Putamen (tissue), 1 donor: ENCODE data around the gene OPN1MW3.
"Not testable (repeated sequence)": the region's sequence is repeated elsewhere in the genome, so short reads cannot be mapped to it uniquely, and the experiment has no call there.

ENCODE experiments used
- DNase-seq: peaks from one replicate; pipeline ENCODE4 v3.0.0-alpha.2; 2016; ENCODE audit warnings: low spot score

The OPN1MW3 gene

DNA sequence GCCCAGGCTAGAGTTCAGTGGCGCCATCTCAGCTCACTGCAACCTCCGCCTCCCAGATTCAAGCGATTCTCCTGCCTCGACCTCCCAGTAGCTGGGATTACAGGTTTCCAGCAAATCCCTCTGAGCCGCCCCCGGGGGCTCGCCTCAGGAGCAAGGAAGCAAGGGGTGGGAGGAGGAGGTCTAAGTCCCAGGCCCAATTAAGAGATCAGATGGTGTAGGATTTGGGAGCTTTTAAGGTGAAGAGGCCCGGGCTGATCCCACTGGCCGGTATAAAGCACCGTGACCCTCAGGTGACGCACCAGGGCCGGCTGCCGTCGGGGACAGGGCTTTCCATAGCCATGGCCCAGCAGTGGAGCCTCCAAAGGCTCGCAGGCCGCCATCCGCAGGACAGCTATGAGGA, at the start of gene OPN1MW3:
Gene OPN1MW3 (plus strand): TSS at position 301 of the 400 bp plus-strand sequence. CDS start 38 bp downstream, at position 339.
- DNase-seq = not testable (repeated sequence)

DNA sequence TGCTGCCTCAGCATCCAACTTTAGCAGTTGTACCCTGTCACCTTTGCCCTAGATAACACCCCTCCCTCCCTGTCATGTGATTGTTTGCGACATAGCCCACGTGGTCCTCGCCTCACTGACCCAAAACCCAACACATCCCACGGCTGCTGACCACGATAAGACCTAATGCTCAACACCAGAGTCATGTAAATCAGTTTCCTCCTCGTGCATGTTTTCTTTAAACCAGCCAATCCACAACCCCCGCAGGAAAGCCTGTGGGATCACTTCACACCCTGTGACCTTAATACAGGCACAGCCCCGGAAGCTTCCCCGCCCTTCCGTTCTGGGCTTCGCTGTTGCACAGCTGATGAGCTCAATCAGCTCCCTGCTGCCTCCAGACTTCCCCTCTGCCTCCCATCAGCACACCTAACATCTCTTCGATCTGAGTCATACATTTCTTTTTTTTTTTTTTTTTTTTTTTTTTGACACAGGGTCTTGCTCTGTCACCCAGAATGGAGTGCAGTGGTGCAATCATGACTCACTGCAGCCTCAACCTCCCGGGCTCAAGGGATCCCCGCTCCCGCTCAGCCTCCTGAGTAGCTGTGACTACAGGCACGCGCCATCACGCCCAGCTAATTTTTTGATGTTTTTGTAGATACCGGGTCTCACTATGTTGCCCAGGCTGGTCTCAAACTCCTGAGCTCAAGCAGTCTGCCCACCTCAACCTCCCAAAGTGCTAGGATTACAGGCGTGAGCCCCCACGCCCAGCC, 47.5 kb upstream of the OPN1MW3 start:
- not testable (repeated sequence) for DNase-seq

DNA sequence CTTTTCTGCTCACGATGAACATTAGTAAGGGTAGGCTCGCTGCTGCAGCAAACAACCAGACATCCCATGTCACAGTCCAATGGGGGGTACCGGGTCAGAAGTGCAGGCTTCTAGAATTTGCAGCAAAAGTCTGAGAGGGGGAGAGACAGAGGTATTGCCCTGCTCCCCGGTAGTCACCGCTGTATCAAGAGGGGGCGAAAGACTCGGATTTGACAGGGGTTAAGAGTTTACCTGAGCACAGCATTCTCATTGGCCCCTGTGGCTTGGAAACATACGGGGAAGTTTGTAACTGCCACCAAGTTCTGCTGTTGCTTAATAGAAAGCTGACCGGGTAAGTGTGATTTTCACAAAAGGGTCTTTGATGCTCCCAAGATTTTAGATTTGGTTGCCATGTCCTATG, 46.3 kb upstream of the OPN1MW3 start:
- not testable (repeated sequence) for DNase-seq

DNA sequence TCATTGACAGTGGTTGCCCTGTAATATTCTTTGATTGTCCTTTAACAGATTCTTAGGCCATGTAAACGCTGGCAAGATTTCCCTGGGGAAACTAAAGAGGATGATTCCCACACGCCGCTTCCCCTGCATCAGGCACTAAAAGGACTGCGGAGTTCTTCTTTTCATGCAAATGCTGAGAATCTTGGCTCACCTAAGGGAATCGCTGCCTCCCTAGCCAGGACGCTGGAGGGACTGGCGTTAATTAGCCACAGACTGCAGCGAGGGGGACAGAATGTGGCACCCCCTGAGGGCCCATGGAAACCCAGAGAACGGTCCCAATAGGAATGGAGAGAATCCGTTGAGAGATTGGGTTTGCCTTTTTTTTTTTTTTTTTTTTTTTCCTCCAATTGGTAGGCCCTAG, 45.9 kb upstream of the OPN1MW3 start:
- not testable (repeated sequence) for DNase-seq

DNA sequence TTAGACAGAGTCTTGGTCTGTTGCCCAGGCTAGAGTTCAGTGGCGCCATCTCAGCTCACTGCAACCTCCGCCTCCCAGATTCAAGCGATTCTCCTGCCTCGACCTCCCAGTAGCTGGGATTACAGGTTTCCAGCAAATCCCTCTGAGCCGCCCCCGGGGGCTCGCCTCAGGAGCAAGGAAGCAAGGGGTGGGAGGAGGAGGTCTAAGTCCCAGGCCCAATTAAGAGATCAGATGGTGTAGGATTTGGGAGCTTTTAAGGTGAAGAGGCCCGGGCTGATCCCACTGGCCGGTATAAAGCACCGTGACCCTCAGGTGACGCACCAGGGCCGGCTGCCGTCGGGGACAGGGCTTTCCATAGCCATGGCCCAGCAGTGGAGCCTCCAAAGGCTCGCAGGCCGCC, 37.9 kb upstream of the OPN1MW3 start, which contains the start of gene OPN1MW2:
Gene OPN1MW2 (plus strand): TSS at position 301 of the 400 bp plus-strand sequence. CDS start 60 bp downstream, at position 361.
- not testable (repeated sequence) for DNase-seq

- not testable (repeated sequence) for DNase-seq
Measured at GRCh38 chrX:154225292-154225691, 32.1 kb upstream of the OPN1MW3 start.

DNA sequence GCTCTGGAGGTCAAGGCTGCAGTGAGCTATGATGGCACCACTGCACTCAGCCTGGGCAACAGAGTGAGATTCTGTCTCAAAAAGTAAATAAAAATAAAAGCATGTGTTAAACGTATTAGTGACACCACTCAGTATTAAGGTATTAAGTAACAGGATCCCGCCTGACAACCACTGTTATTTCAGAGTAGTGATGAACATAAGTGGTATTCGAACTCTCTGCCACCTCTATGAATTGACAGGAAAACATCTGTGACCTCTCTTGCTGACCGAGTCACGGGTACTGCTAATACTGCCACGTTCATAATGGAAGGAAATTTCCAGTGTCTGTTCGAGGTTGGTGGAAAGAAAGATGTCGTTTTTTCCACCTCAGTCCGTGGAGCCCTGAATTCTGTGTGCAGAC, 30.7 kb upstream of the OPN1MW3 start:
- not testable (repeated sequence) for DNase-seq

DNA sequence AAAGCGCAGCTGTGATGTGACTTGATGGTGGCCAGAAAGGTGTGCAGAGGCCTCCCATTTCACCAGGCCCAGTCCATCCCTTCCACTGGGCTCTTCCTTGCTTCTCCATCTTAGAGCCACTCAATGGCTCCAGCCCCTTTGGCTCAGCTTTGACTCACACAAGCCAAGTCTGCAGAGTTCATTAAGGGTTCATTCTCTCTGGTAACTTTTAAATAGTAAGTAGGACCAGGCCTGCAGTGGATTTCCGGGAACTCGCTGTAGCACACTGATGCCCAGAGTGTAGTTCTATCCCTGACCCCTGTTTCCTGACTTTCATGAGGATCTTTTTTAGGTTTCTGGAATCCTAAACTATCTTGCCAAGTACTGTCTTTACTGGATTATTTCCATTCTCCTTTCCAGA, 25.9 kb upstream of the OPN1MW3 start:
- DNase-seq = not testable (repeated sequence)

- DNase-seq = not testable (repeated sequence)
Measured at GRCh38 chrX:154233620-154234019, 23.8 kb upstream of the OPN1MW3 start.

DNA sequence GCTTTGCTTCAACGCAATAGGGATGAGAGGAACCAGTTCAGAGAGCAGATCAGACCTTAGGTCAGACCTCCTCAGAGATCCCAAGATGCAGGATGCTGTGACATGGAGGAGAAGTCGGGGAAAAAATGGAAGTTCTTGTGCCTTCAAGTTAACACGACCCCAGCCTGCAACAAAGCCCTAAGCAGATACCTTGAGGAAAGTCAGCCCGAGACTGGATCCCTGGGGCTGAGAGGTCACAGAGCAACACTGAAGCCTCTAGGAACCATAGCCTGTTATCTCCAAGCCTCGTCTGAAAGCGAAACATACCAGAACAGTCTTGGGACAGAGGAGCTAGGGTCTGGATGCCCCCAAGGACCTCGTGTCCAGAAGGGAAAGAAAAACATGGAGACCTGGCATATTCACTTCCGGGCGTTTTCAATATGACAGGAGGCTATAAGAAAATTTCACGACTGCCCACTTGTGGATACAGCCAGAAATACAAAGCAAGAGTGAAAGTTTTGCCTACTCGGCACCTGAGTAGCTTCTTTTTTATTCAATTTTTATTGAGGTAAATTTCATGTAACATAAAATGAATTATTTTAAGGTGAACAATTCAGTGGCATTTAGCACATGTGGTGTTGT, 18.3 kb upstream of the OPN1MW3 start:
- not testable (repeated sequence) for DNase-seq

DNA sequence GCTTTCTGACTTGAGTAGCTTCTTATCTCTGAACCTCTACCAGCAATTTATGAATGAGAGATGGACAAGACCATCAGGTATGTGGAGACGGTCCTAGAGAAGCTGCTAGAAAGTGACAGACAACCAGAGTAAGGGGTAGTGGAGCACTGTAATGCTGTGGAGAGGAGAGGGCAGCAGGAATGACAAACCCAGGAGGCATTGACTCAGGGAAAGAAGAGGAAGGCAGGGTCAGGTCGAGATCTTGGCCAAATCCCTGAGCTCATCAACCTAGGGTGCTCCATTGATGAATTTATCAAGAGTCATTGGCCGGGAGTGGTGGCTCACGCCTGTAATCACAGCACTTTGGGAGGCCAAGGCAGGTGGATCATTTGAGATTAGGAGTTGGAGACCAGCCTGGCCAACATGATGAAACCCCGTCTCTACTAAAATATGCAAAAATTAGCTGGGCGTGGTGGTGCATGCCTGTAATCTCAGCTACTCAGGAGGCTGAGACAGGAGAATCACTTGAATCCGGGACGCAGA, 17.3 kb upstream of the OPN1MW3 start:
- not testable (repeated sequence) for DNase-seq

GRCh38 chrX:154247377-154248045, 9.9 kb upstream of the OPN1MW3 start:
- not testable (repeated sequence) for DNase-seq

GRCh38 chrX:154248076-154248475, 9.3 kb upstream of the OPN1MW3 start:
- DNase-seq = not testable (repeated sequence)

GRCh38 chrX:154258711-154259110, 1.3 kb downstream of the OPN1MW3 start:
- not testable (repeated sequence) for DNase-seq

DNA sequence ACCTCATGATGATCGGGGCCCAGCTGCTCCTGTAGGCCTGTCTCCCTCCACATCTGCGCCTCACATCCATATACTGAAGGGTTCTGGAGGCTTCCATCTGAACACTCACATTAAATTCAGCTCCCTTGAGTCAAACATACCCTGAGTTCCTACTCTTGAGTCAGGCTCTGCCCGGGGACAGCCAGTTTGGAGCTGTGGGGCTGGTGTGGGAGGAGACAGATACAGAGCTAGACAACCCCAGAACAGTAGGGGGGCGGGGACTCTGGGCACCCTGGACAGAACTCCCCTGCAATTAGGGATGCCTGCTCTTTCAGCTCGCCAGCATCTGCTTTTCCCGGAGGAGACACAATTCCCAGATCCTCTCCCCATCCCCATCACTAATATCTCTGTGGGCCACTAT, 5.7 kb downstream of the OPN1MW3 start:
- not testable (repeated sequence) for DNase-seq

GRCh38 chrX:154269245-154269644, 11.9 kb downstream of the OPN1MW3 start:
- not testable (repeated sequence) for DNase-seq

DNA sequence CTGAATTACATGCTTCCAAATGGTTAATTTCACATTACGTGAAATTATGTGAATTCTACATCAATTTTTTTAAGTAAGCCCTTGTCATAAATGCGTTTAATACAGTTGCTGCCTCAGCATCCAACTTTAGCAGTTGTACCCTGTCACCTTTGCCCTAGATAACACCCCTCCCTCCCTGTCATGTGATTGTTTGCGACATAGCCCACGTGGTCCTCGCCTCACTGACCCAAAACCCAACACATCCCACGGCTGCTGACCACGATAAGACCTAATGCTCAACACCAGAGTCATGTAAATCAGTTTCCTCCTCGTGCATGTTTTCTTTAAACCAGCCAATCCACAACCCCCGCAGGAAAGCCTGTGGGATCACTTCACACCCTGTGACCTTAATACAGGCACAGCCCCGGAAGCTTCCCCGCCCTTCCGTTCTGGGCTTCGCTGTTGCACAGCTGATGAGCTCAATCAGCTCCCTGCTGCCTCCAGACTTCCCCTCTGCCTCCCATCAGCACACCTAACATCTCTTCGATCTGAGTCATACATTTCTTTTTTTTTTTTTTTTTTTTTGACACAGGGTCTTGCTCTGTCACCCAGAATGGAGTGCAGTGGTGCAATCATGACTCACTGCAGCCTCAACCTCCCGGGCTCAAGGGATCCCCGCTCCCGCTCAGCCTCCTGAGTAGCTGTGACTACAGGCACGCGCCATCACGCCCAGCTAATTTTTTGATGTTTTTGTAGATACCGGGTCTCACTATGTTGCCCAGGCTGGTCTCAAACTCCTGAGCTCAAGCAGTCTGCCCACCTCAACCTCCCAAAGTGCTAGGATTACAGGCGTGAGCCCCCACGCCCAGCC, 27.3 kb downstream of the OPN1MW3 start:
- not testable (repeated sequence) for DNase-seq

- DNase-seq = not testable (repeated sequence)
Measured at GRCh38 chrX:154286406-154286805, 29.0 kb downstream of the OPN1MW3 start.

GRCh38 chrX:154294791-154295574, 37.6 kb downstream of the OPN1MW3 start, which contains the start of gene TEX28:
Gene TEX28 (minus strand): TSS chrX:154295124. CDS start chrX:154292117, 3,007 bp downstream.
- no peak for DNase-seq

GRCh38 chrX:154295664-154296310, 38.4 kb downstream of the OPN1MW3 start, which contains the start of gene TKTL1:
Gene TKTL1 (plus strand): TSS chrX:154295795. CDS start chrX:154295860, 65 bp downstream.
- no peak for DNase-seq
